HepG2 (cell line): ENCODE measurements around the gene SDF2. TPM values are rescaled to one million over a fixed set of nuclear protein-coding genes. Genes with fewer than 3 reads are reported as not detected.
A peak's percentile ranks its signal among the peaks of the same experiment; 100 is the strongest.

ENCODE experiments used
- GABPB1 ChIP-seq: IDR thresholded peaks from 2 replicates; pipeline ENCODE4 v1.6.1; 2016; ENCODE audit warnings: mild to moderate bottlenecking, missing genetic modification reagents, moderate library complexity, missing compliant biosample characterization
- GTF2F1 ChIP-seq: fragments of 150-350 bp; IDR thresholded peaks from 2 replicates; pipeline ENCODE4 v1.6.1; 2014; ENCODE audit warnings: low read length
- PLRG1 ChIP-seq: fragments of 450-650 bp; conservative IDR thresholded peaks from 2 replicates; pipeline ENCODE4 v1.6.1; 2016
- TBP ChIP-seq: sonication (generic); formaldehyde crosslinking; IDR thresholded peaks from 2 replicates; pipeline ENCODE4 v1.5.0; 2020; ENCODE audit warnings: missing genetic modification reagents
- YEATS4 ChIP-seq: sonication (generic); formaldehyde crosslinking; IDR thresholded peaks from 2 replicates; pipeline ENCODE4 v1.4.0; 2020; ENCODE audit warnings: missing genetic modification reagents, borderline replicate concordance
- ZFP91 ChIP-seq: sonication (generic); formaldehyde crosslinking; IDR thresholded peaks from 2 replicates; pipeline ENCODE4 v1.9.0; 2022; ENCODE audit warnings: missing genetic modification reagents, mild to moderate bottlenecking, borderline replicate concordance
- ZNF20 ChIP-seq: sonication (generic); formaldehyde crosslinking; IDR thresholded peaks from 2 replicates; pipeline ENCODE4 v1.4.0; 2020; ENCODE audit warnings: mild to moderate bottlenecking, moderate library complexity, missing genetic modification reagents
- ZNF274 ChIP-seq: sonication (generic); formaldehyde crosslinking; IDR thresholded peaks from 2 replicates; pipeline ENCODE4 v1.5.1; 2020; ENCODE audit warnings: mild to moderate bottlenecking, missing genetic modification reagents
- ZNF367 ChIP-seq: sonication (generic); formaldehyde crosslinking; IDR thresholded peaks from 2 replicates; pipeline ENCODE4 v1.4.0; 2020; ENCODE audit warnings: missing genetic modification reagents, borderline replicate concordance
- ZNF616 ChIP-seq: sonication (generic); formaldehyde crosslinking; IDR thresholded peaks from 2 replicates; pipeline ENCODE4 v1.5.0; 2020; ENCODE audit warnings: low read depth, mild to moderate bottlenecking, missing genetic modification reagents
- polyA plus RNA-seq, 8 experiments: library from polyadenylated mRNA; depleted of rRNA in 3 of 8; stranded (reverse) in 7 of 8; unstranded in 1 of 8; fragments of >200 nt; fragmentation: Illumina TruSeq in 4 of 8; extraction: Trizol in 4 of 8; gene quantifications; 2 replicates each; pipeline versions ENCODE4 v1.2.1 to v1.2.3, GENCODE V29; 2011 to 2016; ENCODE audit warnings: low read depth in 4 of 8, missing spikeins in 1 of 8, mixed read lengths in 1 of 8; ENCODE audit not compliant: insufficient read depth in 1 of 8
- total RNA-seq, 5 experiments: library from RNA; depleted of rRNA; stranded (reverse); fragments of >200 nt; fragmentation: Illumina TruSeq; extraction: Trizol; gene quantifications; 2 replicates each; pipeline ENCODE4 v1.2.3, GENCODE V29; 2016; ENCODE audit warnings: low read depth in 1 of 5
- TF ChIP-seq, protein P1 (sequence below): sonication (generic); formaldehyde crosslinking; IDR thresholded peaks from 2 replicates; pipeline ENCODE4 v1.4.0; 2020; ENCODE audit warnings: missing genetic modification reagents, borderline replicate concordance
- TF ChIP-seq, protein P2 (sequence below), 2 experiments: sonication (generic) in 1 of 2; formaldehyde crosslinking in 1 of 2; IDR thresholded peaks; 2 replicates each; pipeline versions ENCODE4 v1.5.1 to v1.6.1; 2011 to 2020; ENCODE audit warnings: borderline replicate concordance in 1 of 2, low read depth in 1 of 2, low read length in 1 of 2, mild to moderate bottlenecking in 1 of 2, missing genetic modification reagents in 1 of 2, moderate library complexity in 1 of 2
- TF ChIP-seq, protein P3 (sequence below): sonication (generic); formaldehyde crosslinking; IDR thresholded peaks from 2 replicates; pipeline ENCODE4 v1.5.0; 2020; ENCODE audit warnings: mild to moderate bottlenecking, missing genetic modification reagents
- TF ChIP-seq, protein P4 (sequence below): sonication (generic); formaldehyde crosslinking; IDR thresholded peaks from 2 replicates; pipeline ENCODE4 v1.4.0; 2020; ENCODE audit warnings: mild to moderate bottlenecking, missing genetic modification reagents
- TF ChIP-seq, protein P5 (sequence below): sonication (generic); formaldehyde crosslinking; conservative IDR thresholded peaks from 2 replicates; pipeline ENCODE4 v1.8.0; 2022; ENCODE audit warnings: low read depth, missing genetic modification reagents

Gene SDF2
- total and polyA plus RNA-seq, 2 of the 13 experiments (the other 11 are each of a cell fraction or from before 2014, with no cell fraction given), result 58.2 to 58.4 TPM

GRCh38 chr17:28702026-28702751, 40.5 kb upstream of the SDF2 start (continued):
- TF ChIP-seq ZFP91 (CRISPR knock-in tag) (no peak), TBP (no peak), GABPB1 (CRISPR knock-in tag) (no peak), YEATS4 (CRISPR knock-in tag) (no peak), ZNF367 (no peak), ZNF20 (CRISPR knock-in tag) (no peak), PLRG1 (no peak), GTF2F1 (no peak), ZNF274 (CRISPR knock-in tag) (no peak), ZNF616 (no peak)
- TF ChIP-seq, protein P1, sequence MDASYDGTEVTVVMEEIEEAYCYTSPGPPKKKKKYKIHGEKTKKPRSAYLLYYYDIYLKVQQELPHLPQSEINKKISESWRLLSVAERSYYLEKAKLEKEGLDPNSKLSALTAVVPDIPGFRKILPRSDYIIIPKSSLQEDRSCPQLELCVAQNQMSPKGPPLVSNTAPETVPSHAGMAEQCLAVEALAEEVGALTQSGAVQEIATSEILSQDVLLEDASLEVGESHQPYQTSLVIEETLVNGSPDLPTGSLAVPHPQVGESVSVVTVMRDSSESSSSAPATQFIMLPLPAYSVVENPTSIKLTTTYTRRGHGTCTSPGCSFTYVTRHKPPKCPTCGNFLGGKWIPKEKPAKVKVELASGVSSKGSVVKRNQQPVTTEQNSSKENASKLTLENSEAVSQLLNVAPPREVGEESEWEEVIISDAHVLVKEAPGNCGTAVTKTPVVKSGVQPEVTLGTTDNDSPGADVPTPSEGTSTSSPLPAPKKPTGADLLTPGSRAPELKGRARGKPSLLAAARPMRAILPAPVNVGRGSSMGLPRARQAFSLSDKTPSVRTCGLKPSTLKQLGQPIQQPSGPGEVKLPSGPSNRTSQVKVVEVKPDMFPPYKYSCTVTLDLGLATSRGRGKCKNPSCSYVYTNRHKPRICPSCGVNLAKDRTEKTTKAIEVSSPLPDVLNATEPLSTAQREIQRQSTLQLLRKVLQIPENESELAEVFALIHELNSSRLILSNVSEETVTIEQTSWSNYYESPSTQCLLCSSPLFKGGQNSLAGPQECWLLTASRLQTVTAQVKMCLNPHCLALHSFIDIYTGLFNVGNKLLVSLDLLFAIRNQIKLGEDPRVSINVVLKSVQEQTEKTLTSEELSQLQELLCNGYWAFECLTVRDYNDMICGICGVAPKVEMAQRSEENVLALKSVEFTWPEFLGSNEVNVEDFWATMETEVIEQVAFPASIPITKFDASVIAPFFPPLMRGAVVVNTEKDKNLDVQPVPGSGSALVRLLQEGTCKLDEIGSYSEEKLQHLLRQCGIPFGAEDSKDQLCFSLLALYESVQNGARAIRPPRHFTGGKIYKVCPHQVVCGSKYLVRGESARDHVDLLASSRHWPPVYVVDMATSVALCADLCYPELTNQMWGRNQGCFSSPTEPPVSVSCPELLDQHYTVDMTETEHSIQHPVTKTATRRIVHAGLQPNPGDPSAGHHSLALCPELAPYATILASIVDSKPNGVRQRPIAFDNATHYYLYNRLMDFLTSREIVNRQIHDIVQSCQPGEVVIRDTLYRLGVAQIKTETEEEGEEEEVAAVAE (CRISPR knock-in tag), result no peak
- TF ChIP-seq, protein P2, sequence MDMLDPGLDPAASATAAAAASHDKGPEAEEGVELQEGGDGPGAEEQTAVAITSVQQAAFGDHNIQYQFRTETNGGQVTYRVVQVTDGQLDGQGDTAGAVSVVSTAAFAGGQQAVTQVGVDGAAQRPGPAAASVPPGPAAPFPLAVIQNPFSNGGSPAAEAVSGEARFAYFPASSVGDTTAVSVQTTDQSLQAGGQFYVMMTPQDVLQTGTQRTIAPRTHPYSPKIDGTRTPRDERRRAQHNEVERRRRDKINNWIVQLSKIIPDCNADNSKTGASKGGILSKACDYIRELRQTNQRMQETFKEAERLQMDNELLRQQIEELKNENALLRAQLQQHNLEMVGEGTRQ (IDR thresholded peaks at IDR 0.05; ENCODE audit: low read depth, low read length), result peak; percentile 4; the same call in 1 of the 2 replicates
- TF ChIP-seq, protein P2 (CRISPR knock-in tag; IDR thresholded peaks at IDR 0.05; ENCODE audit: borderline replicate concordance), result no peak
- TF ChIP-seq, protein P3, sequence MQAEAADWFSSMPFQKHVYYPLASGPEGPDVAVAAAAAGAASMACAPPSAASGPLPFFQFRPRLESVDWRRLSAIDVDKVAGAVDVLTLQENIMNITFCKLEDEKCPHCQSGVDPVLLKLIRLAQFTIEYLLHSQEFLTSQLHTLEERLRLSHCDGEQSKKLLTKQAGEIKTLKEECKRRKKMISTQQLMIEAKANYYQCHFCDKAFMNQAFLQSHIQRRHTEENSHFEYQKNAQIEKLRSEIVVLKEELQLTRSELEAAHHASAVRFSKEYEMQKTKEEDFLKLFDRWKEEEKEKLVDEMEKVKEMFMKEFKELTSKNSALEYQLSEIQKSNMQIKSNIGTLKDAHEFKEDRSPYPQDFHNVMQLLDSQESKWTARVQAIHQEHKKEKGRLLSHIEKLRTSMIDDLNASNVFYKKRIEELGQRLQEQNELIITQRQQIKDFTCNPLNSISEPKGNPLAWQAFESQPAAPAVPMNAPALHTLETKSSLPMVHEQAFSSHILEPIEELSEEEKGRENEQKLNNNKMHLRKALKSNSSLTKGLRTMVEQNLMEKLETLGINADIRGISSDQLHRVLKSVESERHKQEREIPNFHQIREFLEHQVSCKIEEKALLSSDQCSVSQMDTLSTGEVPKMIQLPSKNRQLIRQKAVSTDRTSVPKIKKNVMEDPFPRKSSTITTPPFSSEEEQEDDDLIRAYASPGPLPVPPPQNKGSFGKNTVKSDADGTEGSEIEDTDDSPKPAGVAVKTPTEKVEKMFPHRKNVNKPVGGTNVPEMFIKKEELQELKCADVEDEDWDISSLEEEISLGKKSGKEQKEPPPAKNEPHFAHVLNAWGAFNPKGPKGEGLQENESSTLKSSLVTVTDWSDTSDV, result no peak
- TF ChIP-seq, protein P4, sequence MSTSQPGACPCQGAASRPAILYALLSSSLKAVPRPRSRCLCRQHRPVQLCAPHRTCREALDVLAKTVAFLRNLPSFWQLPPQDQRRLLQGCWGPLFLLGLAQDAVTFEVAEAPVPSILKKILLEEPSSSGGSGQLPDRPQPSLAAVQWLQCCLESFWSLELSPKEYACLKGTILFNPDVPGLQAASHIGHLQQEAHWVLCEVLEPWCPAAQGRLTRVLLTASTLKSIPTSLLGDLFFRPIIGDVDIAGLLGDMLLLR (CRISPR knock-in tag), result no peak
- TF ChIP-seq, protein P5, sequence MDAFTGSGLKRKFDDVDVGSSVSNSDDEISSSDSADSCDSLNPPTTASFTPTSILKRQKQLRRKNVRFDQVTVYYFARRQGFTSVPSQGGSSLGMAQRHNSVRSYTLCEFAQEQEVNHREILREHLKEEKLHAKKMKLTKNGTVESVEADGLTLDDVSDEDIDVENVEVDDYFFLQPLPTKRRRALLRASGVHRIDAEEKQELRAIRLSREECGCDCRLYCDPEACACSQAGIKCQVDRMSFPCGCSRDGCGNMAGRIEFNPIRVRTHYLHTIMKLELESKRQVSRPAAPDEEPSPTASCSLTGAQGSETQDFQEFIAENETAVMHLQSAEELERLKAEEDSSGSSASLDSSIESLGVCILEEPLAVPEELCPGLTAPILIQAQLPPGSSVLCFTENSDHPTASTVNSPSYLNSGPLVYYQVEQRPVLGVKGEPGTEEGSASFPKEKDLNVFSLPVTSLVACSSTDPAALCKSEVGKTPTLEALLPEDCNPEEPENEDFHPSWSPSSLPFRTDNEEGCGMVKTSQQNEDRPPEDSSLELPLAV (CRISPR knock-in tag), result no peak
